Liver (tissue), 9 donors: ENCODE data around the gene GARIN5B. TPM values are rescaled to one million over a fixed set of nuclear protein-coding genes. Genes with fewer than 3 reads are reported as not detected.

Experiments used
- DNase-seq: peaks from one replicate; pipeline ENCODE4 v3.0.0-alpha.2; 2017; ENCODE audit warnings: low spot score
- H3K27ac ChIP-seq, 2 donors: one replicate each; pipeline ENCODE4 v1.7.0; 2013; ENCODE audit warnings: inconsistent platforms in 2 of 2, low read length in 2 of 2, control low read depth in 1 of 2, low read depth in 1 of 2, mild to moderate bottlenecking in 1 of 2
- H3K27me3 ChIP-seq, 4 donors: one replicate each; pipeline versions ENCODE4 v1.6.1 to v1.7.0; 2013; ENCODE audit warnings: low read length in 3 of 4, inconsistent platforms in 1 of 4, mild to moderate bottlenecking in 1 of 4, moderate library complexity in 1 of 4; ENCODE audit not compliant: control insufficient read depth in 4 of 4, insufficient read depth in 4 of 4
- H3K36me3 ChIP-seq, 4 donors: one replicate each; pipeline versions ENCODE4 v1.6.1 to v1.7.0; 2013; ENCODE audit warnings: low read length in 3 of 4, mild to moderate bottlenecking in 3 of 4, low read depth in 1 of 4, moderate library complexity in 1 of 4; ENCODE audit not compliant: control insufficient read depth in 4 of 4, insufficient read depth in 3 of 4
- H3K4me1 ChIP-seq, 4 donors: one replicate each; pipeline versions ENCODE4 v1.6.1 to v1.7.0; 2013; ENCODE audit warnings: low read length in 3 of 4, mild to moderate bottlenecking in 3 of 4, moderate library complexity in 1 of 4; ENCODE audit not compliant: control insufficient read depth in 4 of 4, insufficient read depth in 4 of 4
- H3K4me3 ChIP-seq, 3 donors: one replicate each; pipeline versions ENCODE4 v1.6.1 to v1.7.0; 2013; ENCODE audit warnings: low read length in 3 of 3, control low read depth in 1 of 3, low read depth in 1 of 3, mild to moderate bottlenecking in 1 of 3
- H3K9ac ChIP-seq, 2 donors: one replicate each; pipeline ENCODE4 v1.7.0; 2013; ENCODE audit warnings: low read length in 2 of 2, mild to moderate bottlenecking in 2 of 2, moderate library complexity in 2 of 2, control low read depth in 1 of 2, low read depth in 1 of 2
- H3K9me3 ChIP-seq, 4 donors: one replicate each; pipeline versions ENCODE4 v1.6.1 to v1.7.0; 2013; ENCODE audit warnings: low read length in 3 of 4; ENCODE audit not compliant: control insufficient read depth in 4 of 4
- FOXA1 ChIP-seq: IDR thresholded peaks from 2 replicates; pipeline ENCODE4 v1.6.1; 2016; ENCODE audit warnings: antibody characterized with exemption
- FOXA2 ChIP-seq: IDR thresholded peaks from 2 replicates; pipeline ENCODE4 v1.6.1; 2016; ENCODE audit warnings: antibody characterized with exemption
- GABPA ChIP-seq, 2 donors: IDR thresholded peaks in 1 of 2; conservative IDR thresholded peaks in 1 of 2; 2 replicates each; pipeline ENCODE4 v1.6.1; 2016; ENCODE audit warnings: antibody characterized with exemption in 2 of 2, mild to moderate bottlenecking in 1 of 2, moderate library complexity in 1 of 2
- NR2F2 ChIP-seq: IDR thresholded peaks from 2 replicates; pipeline ENCODE4 v1.6.1; 2016; ENCODE audit warnings: antibody characterized with exemption
- RAD21 ChIP-seq, 2 donors: IDR thresholded peaks; 2 replicates each; pipeline ENCODE4 v1.6.1; 2016; ENCODE audit warnings: antibody characterized with exemption in 2 of 2, mild to moderate bottlenecking in 2 of 2
- RXRA ChIP-seq, 2 donors: IDR thresholded peaks; 2 replicates each; pipeline ENCODE4 v1.6.1; 2017 to 2018; ENCODE audit warnings: antibody characterized with exemption in 2 of 2, mild to moderate bottlenecking in 1 of 2
- SP1 ChIP-seq: IDR thresholded peaks from 2 replicates; pipeline ENCODE4 v1.6.1; 2018; ENCODE audit warnings: antibody characterized with exemption, mild to moderate bottlenecking
- YY1 ChIP-seq: IDR thresholded peaks from 2 replicates; pipeline ENCODE4 v1.6.1; 2016; ENCODE audit warnings: antibody characterized with exemption, mild to moderate bottlenecking
- WGBS: extraction: QIAGEN DNeasy Blood & Tissue Kit; methylation state at CpG from one replicate; pipeline ENCODE4 v1.1.7; 2013; 5-methylcytosine and 5-hydroxymethylcytosine counted together
- polyA plus RNA-seq, 2 donors: library from polyadenylated mRNA; stranded (reverse) in 1 of 2; unstranded in 1 of 2; fragments of 200-250 nt in 1 of 2; fragments of >200 nt in 1 of 2; fragmentation: Nextera tagmentation in 1 of 2; extraction: Ambion mirVana in 1 of 2; gene quantifications; one replicate each; pipeline versions ENCODE4 v1.2.1 to v1.2.3, GENCODE V29; 2013 to 2015
- total RNA-seq, 2 donors: library from RNA; depleted of rRNA; stranded (reverse); fragments of >200 nt; gene quantifications; one replicate each; pipeline ENCODE4 v1.2.3, GENCODE V29; 2014
- TF ChIP-seq, protein P1 (sequence below): IDR thresholded peaks from 2 replicates; pipeline ENCODE4 v1.6.1; 2016; ENCODE audit warnings: antibody characterized with exemption, mild to moderate bottlenecking
- TF ChIP-seq, protein P2 (sequence below): fragments of 150-350 bp; IDR thresholded peaks from 2 replicates; pipeline ENCODE4 v1.5.1; 2017; ENCODE audit warnings: improper control_type of control experiment, low read depth, low read length; ENCODE audit not compliant: missing input control
- TF ChIP-seq, protein P3 (sequence below): IDR thresholded peaks from 2 replicates; pipeline ENCODE4 v1.6.1; 2016; ENCODE audit warnings: antibody characterized with exemption
- TF ChIP-seq, protein P4 (sequence below): IDR thresholded peaks from 2 replicates; pipeline ENCODE4 v1.6.1; 2016; ENCODE audit warnings: antibody characterized with exemption
- TF ChIP-seq, protein P5 (sequence below): IDR thresholded peaks from 2 replicates; pipeline ENCODE4 v1.6.1; 2016; ENCODE audit warnings: antibody characterized with exemption
- donor health status: healthy.
- donor health status: healthy.
- donor health status: healthy.
- donor health status: healthy.
- donor health status: healthy.

The GARIN5B gene
- total and polyA plus RNA-seq, 4 donors = not detected

DNA sequence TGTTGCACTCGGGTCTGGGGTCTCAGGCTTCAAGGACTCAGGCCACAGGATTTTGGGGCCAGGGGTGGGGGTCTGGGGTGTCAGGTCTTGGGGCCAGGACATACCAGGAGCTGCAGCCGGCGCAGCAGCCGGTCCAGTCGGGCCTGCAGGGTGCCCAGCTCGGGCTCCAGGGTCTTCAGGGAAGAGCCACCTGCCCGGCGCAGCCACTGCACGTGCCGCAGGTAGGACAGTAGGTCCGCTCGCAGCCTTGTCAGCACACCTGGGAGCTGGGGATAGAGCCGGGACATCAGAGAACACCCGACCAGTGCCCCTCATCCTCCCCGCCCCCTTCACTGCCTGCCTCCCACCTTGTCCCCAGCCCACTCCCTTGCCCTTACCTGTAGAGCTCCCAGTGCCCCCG is 5.0 kb upstream of the GARIN5B start:
- 75% methylated on average over 16 of the region's 16 CpGs for WGBS
- DNase-seq = no peak

DNA sequence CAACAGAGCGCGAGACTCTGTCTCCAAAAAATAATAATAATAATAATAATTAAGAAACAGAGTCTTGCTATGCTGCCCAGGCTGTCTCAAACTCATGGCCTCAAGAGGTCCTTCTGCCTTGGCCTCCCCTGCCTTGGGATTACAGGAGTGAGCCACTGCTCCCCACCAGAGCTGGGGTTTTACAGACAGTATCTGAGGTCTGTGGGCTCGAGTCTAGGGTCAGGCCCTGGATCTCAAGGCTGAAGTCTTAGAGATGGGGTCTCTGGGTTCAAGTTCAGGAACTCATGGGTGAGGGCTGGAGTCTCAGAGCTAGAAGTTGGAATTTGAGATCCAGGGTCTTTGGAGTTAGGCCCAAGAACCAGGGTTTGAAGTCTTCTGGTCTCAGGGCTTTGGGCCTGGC is 3.7 kb upstream of the GARIN5B start:
- Histone ChIP-seq H3K27ac (no peak overlapping the region), H3K27me3 (peaks cover 0 to 7% (median under 1%) of the 10 kb centered on the region in 4 donors)

More for the DNA sequence above, 5.0 kb upstream of the GARIN5B start:
- Histone ChIP-seq H3K9ac (no peak overlapping the region), H3K4me1 (peaks cover 0 to 9% (median 1%) of the 10 kb centered on the region in 4 donors), H3K27me3 (peaks cover 0 to 11% (median 7%) of the 10 kb centered on the region in 4 donors), H3K4me3 (no peak overlapping the region), H3K9me3 (no peaks in the 10 kb centered on the region), H3K27ac (no peak overlapping the region), H3K36me3 (no peaks in the 10 kb centered on the region)
- TF ChIP-seq FOXA1 = no peak
- TF ChIP-seq, protein P1, sequence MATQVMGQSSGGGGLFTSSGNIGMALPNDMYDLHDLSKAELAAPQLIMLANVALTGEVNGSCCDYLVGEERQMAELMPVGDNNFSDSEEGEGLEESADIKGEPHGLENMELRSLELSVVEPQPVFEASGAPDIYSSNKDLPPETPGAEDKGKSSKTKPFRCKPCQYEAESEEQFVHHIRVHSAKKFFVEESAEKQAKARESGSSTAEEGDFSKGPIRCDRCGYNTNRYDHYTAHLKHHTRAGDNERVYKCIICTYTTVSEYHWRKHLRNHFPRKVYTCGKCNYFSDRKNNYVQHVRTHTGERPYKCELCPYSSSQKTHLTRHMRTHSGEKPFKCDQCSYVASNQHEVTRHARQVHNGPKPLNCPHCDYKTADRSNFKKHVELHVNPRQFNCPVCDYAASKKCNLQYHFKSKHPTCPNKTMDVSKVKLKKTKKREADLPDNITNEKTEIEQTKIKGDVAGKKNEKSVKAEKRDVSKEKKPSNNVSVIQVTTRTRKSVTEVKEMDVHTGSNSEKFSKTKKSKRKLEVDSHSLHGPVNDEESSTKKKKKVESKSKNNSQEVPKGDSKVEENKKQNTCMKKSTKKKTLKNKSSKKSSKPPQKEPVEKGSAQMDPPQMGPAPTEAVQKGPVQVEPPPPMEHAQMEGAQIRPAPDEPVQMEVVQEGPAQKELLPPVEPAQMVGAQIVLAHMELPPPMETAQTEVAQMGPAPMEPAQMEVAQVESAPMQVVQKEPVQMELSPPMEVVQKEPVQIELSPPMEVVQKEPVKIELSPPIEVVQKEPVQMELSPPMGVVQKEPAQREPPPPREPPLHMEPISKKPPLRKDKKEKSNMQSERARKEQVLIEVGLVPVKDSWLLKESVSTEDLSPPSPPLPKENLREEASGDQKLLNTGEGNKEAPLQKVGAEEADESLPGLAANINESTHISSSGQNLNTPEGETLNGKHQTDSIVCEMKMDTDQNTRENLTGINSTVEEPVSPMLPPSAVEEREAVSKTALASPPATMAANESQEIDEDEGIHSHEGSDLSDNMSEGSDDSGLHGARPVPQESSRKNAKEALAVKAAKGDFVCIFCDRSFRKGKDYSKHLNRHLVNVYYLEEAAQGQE = no peak
- TF ChIP-seq RAD21 (IDR thresholded peaks at IDR 0.05) = no peak
- TF ChIP-seq GABPA (IDR thresholded peaks at IDR 0.05 in 1 of 2, conservative IDR thresholded peaks at IDR 0.05 in 1 of 2) = no peak
- TF ChIP-seq, protein P2, sequence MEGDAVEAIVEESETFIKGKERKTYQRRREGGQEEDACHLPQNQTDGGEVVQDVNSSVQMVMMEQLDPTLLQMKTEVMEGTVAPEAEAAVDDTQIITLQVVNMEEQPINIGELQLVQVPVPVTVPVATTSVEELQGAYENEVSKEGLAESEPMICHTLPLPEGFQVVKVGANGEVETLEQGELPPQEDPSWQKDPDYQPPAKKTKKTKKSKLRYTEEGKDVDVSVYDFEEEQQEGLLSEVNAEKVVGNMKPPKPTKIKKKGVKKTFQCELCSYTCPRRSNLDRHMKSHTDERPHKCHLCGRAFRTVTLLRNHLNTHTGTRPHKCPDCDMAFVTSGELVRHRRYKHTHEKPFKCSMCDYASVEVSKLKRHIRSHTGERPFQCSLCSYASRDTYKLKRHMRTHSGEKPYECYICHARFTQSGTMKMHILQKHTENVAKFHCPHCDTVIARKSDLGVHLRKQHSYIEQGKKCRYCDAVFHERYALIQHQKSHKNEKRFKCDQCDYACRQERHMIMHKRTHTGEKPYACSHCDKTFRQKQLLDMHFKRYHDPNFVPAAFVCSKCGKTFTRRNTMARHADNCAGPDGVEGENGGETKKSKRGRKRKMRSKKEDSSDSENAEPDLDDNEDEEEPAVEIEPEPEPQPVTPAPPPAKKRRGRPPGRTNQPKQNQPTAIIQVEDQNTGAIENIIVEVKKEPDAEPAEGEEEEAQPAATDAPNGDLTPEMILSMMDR = no peak
- TF ChIP-seq FOXA2 = no peak
- no peak for TF ChIP-seq NR2F2
- no peak for TF ChIP-seq SP1
- TF ChIP-seq YY1 = no peak

More for the DNA sequence above, 3.7 kb upstream of the GARIN5B start:
- no peak for DNase-seq
- no peak overlapping the region for H3K4me3 ChIP-seq
- TF ChIP-seq, protein P1 = no peak
- TF ChIP-seq YY1 = no peak
- TF ChIP-seq, protein P3, sequence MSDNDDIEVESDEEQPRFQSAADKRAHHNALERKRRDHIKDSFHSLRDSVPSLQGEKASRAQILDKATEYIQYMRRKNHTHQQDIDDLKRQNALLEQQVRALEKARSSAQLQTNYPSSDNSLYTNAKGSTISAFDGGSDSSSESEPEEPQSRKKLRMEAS = no peak
- TF ChIP-seq, protein P4, sequence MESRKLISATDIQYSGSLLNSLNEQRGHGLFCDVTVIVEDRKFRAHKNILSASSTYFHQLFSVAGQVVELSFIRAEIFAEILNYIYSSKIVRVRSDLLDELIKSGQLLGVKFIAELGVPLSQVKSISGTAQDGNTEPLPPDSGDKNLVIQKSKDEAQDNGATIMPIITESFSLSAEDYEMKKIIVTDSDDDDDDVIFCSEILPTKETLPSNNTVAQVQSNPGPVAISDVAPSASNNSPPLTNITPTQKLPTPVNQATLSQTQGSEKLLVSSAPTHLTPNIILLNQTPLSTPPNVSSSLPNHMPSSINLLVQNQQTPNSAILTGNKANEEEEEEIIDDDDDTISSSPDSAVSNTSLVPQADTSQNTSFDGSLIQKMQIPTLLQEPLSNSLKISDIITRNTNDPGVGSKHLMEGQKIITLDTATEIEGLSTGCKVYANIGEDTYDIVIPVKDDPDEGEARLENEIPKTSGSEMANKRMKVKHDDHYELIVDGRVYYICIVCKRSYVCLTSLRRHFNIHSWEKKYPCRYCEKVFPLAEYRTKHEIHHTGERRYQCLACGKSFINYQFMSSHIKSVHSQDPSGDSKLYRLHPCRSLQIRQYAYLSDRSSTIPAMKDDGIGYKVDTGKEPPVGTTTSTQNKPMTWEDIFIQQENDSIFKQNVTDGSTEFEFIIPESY = no peak
- TF ChIP-seq, protein P5, sequence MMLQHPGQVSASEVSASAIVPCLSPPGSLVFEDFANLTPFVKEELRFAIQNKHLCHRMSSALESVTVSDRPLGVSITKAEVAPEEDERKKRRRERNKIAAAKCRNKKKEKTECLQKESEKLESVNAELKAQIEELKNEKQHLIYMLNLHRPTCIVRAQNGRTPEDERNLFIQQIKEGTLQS = no peak
- no peak for TF ChIP-seq FOXA1
- no peak for TF ChIP-seq RXRA (IDR thresholded peaks at IDR 0.05)
- no peak for TF ChIP-seq RAD21 (IDR thresholded peaks at IDR 0.05)
- TF ChIP-seq, protein P2 = no peak
- no peak for TF ChIP-seq GABPA (IDR thresholded peaks at IDR 0.05 in 1 of 2, conservative IDR thresholded peaks at IDR 0.05 in 1 of 2)
- no peak for TF ChIP-seq FOXA2
- no peaks in the 10 kb centered on the region for H3K9me3 ChIP-seq
- no peak overlapping the region for H3K9ac ChIP-seq
- WGBS = 65% methylated on average over 3 of the region's 3 CpGs
- H3K36me3 ChIP-seq = no peaks in the 10 kb centered on the region
- H3K4me1 ChIP-seq = peaks cover 0 to 9% (median 1%) of the 10 kb centered on the region in 4 donors
